NCI-H510A treated with DMSO at 0.1 percent for 48 hours (cell line): ENCODE data around the gene CHAD.
"Not testable (repeated sequence)": the region's sequence is repeated elsewhere in the genome, so short reads cannot be mapped to it uniquely, and the experiment has no call there.

Experiments
- DNase-seq: peaks from one replicate; lab custom pipeline; 2025; lab: John Stamatoyannopoulos, UW

Gene CHAD

DNA sequence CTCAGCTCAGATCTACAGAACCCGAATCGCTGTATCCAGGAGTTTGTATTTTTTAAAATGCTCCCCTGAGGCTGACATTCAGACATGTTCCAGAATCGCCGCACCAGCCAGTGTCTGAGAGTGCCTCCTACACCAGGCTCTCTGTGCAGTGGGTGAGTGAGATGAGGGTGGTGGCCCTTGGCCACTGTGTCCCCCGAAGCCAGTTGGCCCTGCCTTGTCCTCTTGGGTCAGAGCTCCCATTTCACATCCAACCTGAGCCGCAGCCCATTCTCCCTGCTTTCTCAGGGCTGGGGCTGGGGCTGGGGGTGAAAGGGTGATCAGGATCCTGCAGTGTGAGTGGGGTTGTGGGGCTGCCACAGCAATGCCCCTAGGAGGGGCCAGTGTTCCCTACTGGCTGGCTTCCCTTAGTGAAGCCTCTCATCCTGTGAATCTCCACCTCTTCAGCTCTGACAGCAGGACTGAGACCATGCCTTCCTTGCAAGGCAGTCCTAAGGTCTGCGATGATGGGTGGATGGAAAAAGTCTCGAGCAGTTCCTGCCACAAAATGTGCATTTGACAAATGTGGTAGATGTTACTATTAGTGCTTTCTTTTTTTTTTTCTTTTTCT lies 26.6 kb upstream of the CHAD start:
- DNase-seq, result no peak

DNA sequence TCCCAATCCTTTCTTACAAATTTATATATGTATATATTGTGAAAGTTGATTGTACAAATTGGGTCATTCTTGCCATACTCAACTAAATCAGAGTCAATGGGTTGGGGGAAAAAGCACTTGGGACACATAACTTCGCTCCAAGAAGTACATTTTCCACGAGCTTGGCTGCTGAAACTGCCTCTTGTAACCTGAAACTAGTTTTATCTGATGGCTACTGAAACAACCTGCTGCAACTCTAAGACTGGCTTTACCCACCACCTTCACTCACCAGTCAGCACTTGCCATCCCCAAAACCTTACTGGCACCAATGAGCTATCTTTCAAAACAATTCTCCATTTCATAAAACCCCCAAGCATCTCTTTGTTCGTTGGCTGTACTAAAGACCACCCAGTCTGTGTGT lies 25.1 kb upstream of the CHAD start:
- no peak for DNase-seq

DNA sequence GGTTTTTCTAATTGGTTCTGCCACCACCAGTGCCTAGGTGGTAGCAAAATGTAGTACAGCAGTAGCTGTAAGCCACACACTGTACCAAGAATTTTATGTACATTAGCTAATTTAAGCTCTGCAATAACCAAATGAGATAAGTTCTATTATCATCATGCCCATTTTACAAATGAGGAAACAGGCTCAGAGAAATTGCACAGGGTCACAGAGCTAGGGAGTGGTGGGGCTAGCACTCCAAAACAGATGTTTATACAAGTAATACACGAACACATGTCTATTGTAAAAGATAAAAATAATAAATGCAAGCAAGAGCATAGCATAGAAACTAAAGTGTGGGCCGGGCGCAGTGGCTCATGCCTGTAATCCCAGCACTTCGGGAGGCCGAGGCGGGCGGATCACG lies 23.5 kb upstream of the CHAD start:
- DNase-seq, result no peak

DNA sequence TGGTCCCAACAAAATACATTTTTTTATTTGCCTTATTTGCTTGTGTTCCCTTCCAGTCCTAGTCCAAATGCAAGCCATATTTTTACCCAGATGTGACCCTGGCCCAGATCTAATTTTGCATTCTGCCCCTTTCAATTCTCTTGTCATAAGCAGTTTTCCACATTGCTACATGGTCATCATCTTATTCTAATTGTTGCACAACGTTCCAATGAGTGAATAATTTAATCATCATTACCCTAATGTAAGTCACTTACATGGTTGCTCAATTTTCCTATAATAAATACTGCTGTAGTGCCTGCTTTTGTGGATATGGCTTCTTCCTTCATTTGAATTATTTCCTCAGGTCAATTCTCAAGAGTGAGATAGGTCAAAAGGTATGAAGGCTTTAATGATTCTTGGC lies 22.8 kb upstream of the CHAD start:
- no peak for DNase-seq

DNA sequence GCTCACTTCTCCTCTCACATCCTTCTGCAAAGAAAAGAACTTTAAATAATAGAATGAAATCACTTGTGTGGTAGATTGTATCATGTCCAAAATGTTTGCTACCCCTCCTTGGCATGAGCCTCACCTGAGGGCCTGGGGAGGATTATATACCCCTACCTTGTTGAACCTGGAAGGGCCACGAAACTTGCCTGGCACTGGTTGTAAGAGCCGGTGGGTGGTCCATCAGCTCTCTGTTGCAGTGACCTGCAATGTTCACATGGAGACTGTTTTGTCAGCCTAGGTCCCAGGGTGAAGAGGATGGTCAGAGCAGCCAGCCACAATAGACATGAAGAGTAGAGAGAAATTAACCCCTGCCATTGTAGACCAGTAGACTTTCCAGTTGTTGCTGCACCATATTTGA lies 20.2 kb upstream of the CHAD start:
- no peak for DNase-seq

DNA sequence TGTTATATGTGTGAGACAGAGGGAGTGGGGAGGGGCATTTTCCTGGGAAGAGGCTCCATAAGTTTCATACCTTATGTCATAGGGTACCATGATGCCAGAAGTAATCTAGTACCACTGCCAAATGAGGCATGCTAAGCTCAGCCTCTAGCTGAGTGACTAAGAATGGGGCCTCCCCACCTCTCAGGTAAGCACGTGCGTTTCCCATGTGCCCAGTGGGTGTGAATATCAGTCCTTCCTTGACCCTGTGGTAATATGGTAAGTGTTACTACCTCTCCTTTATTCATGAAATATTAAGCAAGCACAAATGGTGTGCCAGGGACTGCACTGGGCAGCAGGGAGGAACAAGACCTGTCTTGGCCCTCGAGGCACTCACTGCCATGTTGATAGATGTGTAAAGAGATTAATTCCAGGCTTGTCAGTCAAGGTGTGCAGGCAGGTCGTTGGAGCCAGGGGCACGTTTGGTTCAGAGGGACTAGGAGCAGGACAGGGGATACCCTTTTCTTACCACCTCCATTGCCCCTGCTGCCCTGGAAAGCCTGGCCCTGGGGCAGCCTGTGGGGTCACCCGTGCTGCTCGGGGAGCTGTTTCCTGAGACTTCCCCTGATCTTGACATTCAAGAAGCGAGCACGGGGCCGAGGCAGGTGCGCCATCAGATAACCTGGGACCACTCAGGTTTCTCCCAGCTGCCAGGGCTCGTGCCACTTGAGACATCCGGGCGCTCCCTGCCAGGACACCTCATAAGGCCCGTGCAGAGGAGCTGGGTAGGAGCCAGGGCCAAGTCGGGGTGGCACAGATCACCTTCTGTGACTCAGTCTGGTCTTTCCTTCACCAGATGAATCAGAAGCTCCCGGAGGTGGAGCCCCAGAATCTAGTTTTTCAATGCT lies 18.8 kb upstream of the CHAD start:
- no peak for DNase-seq

DNA sequence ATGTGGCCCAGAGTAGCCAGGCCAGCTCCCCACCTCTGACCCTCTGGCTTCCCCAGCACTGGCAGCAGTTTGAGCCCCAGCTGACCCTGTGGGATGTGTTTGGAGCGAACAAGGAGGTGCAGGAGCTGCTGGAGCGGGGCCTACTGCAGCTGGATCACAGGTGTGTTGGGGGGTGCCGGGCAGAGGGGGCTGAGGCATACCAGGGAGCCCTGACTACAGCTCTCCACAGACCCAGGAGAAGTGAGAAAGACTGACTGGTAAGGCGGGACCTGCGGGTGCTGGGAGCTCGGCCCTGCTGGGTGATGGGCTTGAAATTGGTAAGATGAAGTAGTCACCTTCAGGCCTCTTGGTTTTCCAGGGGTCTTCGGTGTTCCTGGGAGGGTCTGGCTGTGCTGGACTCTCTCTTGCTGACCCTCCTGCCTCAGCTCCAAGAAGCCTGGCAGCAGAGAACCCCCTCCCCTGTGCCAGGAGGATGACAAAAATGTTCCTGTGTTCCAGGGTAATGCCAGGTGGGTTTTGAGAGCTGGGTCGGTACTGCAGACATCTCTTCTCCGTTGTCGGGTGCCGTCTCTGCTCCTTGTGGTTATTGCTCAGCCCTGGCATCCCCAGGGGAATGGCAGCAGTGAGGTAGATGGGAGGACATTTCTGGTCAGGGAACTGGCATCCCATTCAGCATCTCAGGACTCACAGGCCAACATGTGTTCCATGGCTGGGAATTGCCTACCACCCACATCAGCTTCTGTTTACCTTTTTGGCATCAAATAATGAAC lies 15.9 kb upstream of the CHAD start:
- no peak for DNase-seq

DNA sequence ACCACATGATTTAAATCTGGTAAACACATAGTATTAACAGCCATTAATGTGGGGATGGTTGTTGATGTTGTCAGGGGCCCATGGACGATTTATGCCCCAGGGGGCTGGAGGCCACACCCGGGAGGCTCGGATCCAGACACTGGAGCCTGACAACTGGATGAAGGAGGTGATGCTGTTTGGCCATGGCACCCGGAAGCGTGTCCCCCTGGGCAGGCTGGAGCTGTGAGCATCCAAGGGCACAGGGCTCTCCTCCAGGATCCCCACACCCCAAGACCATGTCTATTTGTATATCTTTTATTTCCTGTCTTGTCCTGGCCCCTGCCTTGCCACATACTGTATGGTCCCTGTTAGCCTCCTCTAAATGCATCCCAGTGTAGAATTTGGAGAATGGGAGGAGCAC lies 14.6 kb upstream of the CHAD start:
- DNase-seq, result no peak

DNA sequence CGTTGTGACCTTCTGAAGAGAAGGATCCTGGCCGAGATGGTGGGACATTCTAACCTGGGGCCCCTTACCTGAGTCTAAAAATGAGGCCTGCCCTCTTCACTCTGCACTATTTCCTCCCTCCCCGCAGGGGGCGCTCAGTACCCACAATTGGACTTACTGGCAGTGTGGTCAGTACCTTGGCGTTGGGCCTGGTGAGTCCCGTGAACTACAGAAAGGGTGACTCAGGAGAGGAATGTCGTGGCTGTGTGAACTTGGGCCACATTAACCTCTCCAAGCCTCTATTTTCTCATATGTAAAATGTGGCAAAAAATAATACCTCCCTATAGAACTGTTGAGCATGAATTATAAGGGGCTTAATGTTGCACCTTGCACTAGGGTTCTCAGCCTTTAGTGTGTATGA lies 13.8 kb upstream of the CHAD start:
- peak; percentile 90 for DNase-seq

DNA sequence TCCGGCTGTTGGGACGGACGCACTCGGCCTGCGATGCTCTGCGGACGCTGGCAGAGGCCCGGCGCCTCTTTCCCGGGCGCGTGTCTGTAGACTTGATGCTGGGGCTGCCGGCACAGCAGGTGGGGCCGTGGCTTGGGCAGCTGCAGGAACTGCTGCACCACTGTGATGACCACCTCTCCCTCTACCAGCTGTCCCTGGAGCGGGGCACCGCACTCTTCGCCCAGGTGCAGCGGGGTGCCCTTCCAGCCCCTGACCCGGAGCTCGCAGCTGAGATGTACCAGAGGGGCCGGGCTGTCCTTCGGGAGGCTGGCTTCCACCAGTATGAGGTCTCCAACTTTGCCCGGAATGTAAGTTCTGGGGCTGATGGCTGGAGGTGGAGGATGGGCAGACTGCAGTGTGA lies 13.4 kb upstream of the CHAD start:
- DNase-seq, result no peak

DNA sequence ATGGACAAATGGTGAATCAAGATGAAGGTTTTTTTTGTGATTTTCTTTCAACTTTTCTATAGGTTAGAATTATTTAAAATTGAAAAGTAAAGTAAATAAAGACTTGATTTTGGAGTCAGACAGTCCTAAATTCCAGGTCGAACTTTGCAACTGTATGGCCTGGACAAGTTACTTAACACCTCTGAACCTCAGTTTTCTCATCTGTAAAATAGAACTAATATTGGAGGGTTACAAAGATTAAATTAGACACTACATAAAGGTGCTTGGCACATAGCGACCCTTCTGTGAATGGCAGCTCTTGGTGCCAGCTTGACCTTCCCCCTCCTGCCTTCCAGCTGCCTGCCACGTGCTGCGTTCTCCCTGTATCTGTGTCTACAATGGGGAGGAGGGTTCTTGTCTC lies 13.0 kb upstream of the CHAD start:
- DNase-seq, result no peak

DNA sequence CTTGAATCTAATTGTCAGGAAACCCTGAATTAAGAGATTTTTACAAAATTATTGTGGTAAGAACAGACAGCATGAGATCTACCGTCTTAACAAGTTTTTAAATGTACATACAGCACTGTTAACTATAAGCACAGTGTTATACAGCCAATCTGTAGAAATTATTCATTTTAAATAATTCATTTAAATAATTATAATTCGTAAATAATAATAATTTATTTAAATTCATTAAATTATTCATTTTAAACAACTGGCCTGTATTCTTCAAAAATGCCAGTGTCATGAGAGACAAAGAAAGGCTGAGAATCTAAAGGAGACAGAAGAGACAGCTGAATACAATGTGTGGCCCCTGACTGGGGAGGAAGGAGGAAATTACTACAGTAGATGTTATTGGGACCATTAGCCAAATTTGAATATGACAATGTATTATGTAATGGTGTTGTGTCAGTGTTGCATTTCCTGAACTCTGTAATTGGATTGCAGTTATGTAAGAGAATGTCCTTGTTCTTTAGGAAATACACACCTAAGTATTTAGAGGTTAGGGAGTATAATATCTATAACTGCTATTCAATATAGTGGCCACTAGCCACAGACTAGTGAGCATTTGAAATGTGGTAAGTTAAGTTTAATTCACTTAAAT lies 12.3 kb upstream of the CHAD start:
- no peak for DNase-seq

DNA sequence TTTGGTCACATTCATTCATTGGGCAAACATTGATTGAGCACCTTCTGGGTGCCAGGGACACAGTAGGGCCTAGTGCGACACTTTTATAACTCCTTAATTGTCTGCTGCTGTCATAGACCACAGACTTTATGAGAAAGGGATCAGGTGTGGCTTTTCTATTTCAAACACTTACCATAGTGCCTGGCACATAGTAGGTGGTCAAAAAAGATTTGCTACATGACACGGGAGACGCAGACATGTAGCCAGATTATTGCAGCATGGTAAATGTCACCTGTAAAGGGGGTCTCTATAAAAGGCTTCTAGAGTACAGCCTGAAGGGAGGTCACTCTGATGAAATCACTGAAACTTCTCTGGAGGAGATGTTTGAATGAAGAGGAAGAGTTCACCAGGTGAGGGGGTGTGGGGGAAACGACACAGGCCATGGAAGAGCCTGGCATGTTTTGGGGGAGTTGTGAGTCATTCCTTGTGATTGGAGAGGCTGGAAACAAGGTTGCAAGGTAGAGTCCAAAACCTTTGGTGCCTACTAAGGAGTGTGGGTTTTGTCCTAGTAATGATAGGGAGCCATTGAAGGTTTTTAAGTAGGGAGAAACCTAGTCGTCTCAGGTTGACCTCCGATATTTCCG lies 11.6 kb upstream of the CHAD start:
- DNase-seq, result no peak

DNA sequence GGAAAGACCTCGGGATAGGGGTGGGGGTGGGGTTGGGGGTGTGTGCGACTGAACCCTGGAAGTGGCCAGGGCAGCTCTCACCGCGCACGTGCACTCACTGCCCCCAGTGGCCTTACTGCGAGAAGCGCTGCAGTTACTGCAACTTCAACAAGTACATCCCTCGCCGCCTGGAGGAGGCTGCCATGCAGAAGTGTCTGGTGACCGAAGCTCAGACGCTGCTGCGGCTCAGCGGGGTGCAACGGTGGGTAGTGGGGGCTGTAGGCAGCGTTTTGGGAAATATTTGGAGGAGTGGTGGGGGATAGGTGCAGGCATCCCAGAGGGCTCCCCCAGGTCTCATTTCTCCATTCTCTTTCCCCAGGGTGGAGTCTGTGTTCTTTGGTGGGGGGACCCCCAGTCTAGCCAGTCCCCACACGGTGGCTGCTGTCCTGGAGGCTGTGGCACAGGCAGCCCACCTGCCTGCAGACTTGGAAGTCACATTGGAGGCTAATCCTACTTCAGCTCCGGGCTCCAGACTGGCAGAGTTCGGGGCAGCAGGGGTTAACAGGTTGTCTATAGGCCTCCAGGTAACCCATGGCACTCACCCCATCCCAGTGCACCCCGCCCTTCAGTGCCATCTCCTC lies 11.0 kb upstream of the CHAD start:
- DNase-seq, result peak; percentile 85

DNA sequence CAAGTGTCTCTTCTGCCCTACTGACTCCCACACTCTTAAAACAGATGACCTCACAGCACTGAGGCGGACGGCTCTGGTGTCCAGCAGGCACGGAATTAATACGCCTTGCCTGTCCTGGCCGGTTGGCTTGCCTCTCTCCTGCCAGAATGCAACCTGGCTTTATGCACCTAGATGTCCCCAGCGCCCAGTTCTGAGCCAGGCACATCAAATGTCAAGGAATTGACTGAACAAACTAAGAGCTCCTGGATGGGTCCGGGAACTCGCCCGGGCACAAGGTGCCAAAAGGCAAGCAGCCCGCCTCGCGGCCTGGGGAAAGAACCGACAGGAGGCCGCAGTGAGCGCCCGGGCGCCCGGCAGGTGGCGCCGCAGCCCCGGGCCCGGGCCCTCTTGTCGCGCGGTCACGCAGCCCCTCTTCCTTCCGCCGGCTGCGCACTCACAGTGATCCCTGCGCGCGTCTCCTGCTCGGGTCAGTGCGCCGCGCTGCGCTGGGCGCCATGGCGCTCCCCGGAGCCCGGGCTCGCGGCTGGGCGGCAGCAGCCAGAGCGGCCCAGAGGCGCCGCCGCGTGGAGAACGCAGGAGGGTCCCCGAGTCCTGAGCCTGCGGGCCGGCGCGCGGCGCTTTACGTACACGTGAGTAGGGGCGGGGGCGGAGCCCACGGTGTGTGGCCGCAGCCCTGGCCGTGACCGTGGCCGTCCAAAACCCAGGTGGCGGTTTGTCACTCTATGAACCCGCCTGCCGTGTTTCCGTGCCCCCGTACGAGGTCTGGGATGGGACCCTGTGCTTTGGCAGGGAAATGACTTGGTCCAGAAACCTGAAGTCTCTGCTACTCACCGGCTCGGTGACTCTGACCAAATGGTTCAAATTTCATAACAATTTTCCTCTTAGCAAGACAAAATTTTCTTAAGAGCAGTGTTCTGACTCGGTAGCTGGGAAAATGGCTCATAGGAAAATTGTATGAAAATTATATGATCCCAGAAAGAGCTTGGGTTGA lies 10.0 kb upstream of the CHAD start, which contains the start of gene RSAD1:
TSS of gene RSAD1 (plus strand) at position 470 of the 991 bp plus-strand sequence. CDS start at position 495, 25 bp downstream.
- peak; percentile 93 for DNase-seq

DNA sequence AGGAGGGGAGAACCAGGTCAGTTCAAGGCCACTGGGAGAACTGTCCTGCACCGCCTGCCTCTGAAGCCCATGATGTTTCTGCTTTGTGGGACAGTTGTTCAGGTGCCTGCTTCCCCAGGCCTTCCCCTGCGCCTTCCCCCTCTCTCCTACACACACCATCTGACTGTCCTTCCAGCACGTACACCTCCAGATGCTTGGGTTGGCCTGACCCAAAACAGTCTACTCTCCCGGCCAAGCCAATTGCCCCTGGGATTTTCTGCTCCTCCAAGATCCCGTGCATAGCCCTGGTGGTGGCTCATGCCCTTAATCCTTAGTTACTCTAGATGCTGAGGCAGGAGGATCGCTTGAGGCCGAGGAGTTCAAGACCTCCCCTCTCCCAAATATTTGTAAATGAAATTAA lies 9.3 kb upstream of the CHAD start:
- DNase-seq, result no peak

DNA sequence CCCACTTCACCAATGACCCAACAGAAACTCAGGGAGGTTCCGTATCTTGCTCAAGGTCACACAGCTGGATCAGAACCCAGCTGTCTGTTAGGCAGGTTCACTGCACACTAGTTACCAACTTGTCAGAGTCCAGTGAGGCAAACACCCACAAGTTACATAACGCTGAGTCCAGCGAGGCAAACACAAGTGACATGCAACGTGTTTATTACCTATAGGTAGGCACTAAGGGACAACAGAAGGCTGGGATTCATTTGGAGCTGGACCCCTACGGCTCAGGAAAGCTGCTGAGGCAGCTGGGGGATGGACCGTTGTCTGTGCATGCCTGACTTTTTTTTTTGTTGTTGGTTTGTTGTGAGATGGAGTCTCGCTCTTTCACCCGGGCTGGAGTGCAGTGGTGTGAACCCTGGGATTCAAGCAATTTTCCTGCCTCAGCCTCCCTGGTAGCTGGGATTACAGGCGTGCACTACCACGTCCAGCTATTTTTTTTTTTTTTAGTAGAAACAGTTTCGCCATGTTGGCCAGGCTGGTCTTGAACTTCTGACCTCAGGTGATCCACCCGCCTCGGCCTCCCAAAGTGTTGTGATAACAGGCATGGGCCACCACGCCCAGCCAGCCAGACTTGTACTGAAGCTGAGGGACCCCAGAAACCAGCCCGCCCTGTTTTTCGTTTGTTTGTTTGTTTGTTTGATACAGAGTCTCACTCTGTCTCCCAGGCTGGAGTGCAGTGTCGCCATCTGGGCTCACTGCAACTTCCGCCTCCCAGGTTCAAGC lies 8.1 kb upstream of the CHAD start:
- DNase-seq, result no peak

DNA sequence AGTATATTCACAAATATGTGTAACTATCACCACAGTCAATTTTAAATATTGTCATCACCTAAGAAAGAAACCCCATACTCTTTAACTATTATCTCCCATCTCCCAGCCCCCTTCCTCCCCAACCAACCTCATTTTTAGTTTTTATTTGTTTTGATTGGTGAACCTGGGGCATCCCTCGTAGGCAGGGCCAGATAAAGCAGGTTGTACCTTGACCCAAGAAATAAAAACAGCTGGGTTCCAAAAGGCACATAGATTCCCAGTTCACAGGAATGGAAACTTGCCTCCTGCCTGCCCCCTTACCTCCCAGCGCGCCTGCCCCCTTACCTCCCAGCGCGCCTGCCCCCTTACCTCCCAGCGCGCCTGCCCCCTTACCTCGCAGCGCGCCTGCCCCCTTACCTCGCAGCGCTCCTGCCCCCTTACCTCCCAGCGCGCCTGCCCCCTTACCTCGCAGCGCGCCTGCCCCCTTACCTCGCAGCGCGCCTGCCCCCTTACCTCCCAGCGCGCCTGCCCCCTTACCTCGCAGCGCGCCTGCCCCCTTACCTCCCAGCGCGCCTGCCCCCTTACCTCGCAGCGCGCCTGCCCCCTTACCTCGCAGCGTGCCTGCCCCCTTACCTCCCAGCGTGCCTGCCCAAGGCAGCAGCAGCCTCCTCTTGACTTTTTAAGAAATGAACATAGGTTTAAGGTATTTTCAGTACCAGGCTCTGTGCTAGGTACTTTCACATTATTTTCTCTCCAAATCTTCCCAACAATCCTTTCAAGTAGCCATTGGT lies 7.3 kb upstream of the CHAD start:
- DNase-seq, result not testable (repeated sequence)

DNA sequence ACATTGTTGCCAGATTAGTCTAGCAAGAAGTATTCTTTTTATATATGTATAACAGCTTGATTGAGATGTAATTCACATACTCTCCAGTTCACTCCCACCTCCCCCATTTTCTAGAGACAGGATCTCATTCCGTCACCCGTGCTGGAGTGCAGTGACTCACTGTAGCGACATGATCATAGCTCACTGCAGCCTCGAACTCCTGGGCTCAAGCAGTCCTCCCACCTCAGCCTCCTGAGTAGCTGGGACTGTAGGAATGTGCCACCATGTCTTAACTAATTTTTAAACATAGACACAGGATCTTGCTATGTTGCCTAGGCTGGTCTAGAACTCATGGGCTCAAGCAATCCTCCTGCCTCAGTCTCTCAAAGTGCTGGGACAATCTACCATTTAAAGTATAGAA lies 6.7 kb upstream of the CHAD start:
- DNase-seq, result no peak
